ENCODE measurements around the gene ATP1A1. TPM values are rescaled to one million over a fixed set of nuclear protein-coding genes. Genes with fewer than 3 reads are reported as not detected.

Gene ATP1A1
- total and polyA plus RNA-seq, 2 donors (not counting 1 experiment from before 2014, with no cell fraction given), result 141 to 230 TPM

- no peak overlapping the region for H3K9ac ChIP-seq (ENCODE audit: insufficient read depth, low read length)
- no peaks in the 10 kb centered on the region for H3K4me1 ChIP-seq (ENCODE audit: control insufficient read depth, extremely low read depth, insufficient read depth, low read length)
- H3K4me2 ChIP-seq (ENCODE audit: extremely low read depth, insufficient read depth, low read length), result no peak overlapping the region
- DNase-seq (ENCODE audit: low read depth in 2 of 2), result no peak
- H2AFZ ChIP-seq (ENCODE audit: low read length), result no peak overlapping the region
- no peak overlapping the region for H3K27ac ChIP-seq (ENCODE audit: insufficient read depth, low read length)
- no peak for TF ChIP-seq EZH2 (IDR thresholded peaks at IDR 0.05; ENCODE audit: low read length, missing control alignments)
- TF ChIP-seq, protein P1, sequence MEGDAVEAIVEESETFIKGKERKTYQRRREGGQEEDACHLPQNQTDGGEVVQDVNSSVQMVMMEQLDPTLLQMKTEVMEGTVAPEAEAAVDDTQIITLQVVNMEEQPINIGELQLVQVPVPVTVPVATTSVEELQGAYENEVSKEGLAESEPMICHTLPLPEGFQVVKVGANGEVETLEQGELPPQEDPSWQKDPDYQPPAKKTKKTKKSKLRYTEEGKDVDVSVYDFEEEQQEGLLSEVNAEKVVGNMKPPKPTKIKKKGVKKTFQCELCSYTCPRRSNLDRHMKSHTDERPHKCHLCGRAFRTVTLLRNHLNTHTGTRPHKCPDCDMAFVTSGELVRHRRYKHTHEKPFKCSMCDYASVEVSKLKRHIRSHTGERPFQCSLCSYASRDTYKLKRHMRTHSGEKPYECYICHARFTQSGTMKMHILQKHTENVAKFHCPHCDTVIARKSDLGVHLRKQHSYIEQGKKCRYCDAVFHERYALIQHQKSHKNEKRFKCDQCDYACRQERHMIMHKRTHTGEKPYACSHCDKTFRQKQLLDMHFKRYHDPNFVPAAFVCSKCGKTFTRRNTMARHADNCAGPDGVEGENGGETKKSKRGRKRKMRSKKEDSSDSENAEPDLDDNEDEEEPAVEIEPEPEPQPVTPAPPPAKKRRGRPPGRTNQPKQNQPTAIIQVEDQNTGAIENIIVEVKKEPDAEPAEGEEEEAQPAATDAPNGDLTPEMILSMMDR (conservative IDR thresholded peaks at IDR 0.05 in 1 of 2, IDR thresholded peaks at IDR 0.05 in 1 of 2; ENCODE audit: low read depth in 1 of 2, low read length in 2 of 2), result no peak
- H4K20me1 ChIP-seq (ENCODE audit: control insufficient read depth, extremely low read depth, insufficient read depth, low read length), result no peaks in the 10 kb centered on the region
- no peaks in the 10 kb centered on the region for H3K27me3 ChIP-seq (ENCODE audit: control insufficient read depth, insufficient read depth, low read length)
- no peaks in the 10 kb centered on the region for H3K9me3 ChIP-seq (ENCODE audit: control insufficient read depth, insufficient read depth, low read depth, low read length)
- H3K4me3 ChIP-seq (replicated peaks in 1 of 4; ENCODE audit: control extremely low read depth in 1 of 4, insufficient read depth in 1 of 4, low read depth in 3 of 4, low read length in 4 of 4), result no peak overlapping the region
- no peaks in the 10 kb centered on the region for H3K79me2 ChIP-seq (ENCODE audit: control insufficient read depth, insufficient read depth, low read length)
- peaks cover 26% of the 10 kb centered on the region for H3K36me3 ChIP-seq (ENCODE audit: control insufficient read depth, insufficient read depth, low read length)
Observed at GRCh38 chr1:116403496-116404136, 30.6 kb downstream of the ATP1A1 start.

- Histone ChIP-seq H3K27me3 (ENCODE audit: control insufficient read depth, insufficient read depth, low read length) (no peaks in the 10 kb centered on the region), H2AFZ (ENCODE audit: low read length) (no peak overlapping the region), H3K27ac (ENCODE audit: insufficient read depth, low read length) (no peak overlapping the region), H3K4me3 (replicated peaks in 1 of 4; ENCODE audit: control extremely low read depth in 1 of 4, insufficient read depth in 1 of 4, low read depth in 3 of 4, low read length in 4 of 4) (no peak overlapping the region), H3K9ac (ENCODE audit: insufficient read depth, low read length) (no peak overlapping the region), H3K79me2 (ENCODE audit: control insufficient read depth, insufficient read depth, low read length) (no peaks in the 10 kb centered on the region), H4K20me1 (ENCODE audit: control insufficient read depth, extremely low read depth, insufficient read depth, low read length) (no peaks in the 10 kb centered on the region), H3K36me3 (ENCODE audit: control insufficient read depth, insufficient read depth, low read length) (peaks cover 23% of the 10 kb centered on the region), H3K4me2 (ENCODE audit: extremely low read depth, insufficient read depth, low read length) (no peak overlapping the region), H3K9me3 (ENCODE audit: control insufficient read depth, insufficient read depth, low read depth, low read length) (no peaks in the 10 kb centered on the region), H3K4me1 (ENCODE audit: control insufficient read depth, extremely low read depth, insufficient read depth, low read length) (no peaks in the 10 kb centered on the region)
- no peak for DNase-seq (ENCODE audit: low read depth in 2 of 2)
- TF ChIP-seq, protein P1 (conservative IDR thresholded peaks at IDR 0.05 in 1 of 2, IDR thresholded peaks at IDR 0.05 in 1 of 2; ENCODE audit: low read depth in 1 of 2, low read length in 2 of 2), result no peak
- TF ChIP-seq EZH2 (IDR thresholded peaks at IDR 0.05; ENCODE audit: low read length, missing control alignments), result no peak
Observed at GRCh38 chr1:116404699-116405098, 31.7 kb downstream of the ATP1A1 start.

DNA sequence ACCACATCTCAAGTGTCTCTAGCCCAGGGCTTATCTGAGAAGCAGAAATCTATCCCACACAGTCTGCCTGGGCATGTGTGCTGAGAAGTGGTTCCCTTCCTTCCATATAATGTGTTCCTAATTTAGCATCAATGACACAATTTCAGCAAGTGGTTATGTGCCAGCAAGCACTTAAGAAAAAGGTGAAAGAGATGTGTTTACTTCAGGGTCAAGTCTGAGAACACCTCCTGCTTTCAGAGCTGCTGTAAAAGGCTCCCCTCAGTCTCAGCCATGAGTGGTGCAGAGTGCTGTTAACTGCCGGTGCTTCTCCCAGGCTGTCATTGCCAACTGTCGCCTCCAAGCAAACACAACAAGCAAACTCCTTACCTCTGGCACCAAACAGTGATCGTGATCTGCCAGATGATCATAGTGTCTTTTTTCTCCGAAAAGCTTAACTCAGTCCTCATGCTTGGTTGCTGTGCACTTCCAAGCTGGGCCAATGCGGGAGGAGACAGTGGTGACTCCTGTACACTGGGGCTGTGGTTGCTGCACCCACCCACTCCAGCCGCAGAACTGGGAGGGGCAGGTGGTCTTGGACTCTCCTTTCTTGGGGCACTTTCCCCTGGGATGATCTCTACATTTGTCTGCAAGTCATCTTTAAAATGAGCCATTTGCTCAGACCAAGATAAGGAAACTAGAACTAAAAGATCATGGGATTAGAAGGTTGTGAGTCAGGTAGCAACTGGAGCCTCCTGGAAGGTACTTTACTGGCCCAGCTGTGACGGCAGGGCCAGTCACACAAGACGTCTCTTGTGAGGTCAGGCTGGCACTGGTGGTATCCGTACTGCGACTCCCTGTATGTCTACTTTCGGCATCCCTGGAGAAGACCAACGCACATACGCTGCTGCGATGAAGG is 32.4 kb downstream of the ATP1A1 start:
- DNase-seq (ENCODE audit: low read depth in 2 of 2), result no peak
- no peaks in the 10 kb centered on the region for H4K20me1 ChIP-seq (ENCODE audit: control insufficient read depth, extremely low read depth, insufficient read depth, low read length)
- peaks cover 21% of the 10 kb centered on the region for H3K36me3 ChIP-seq (ENCODE audit: control insufficient read depth, insufficient read depth, low read length)

More for the DNA sequence above, 32.4 kb downstream of the ATP1A1 start:
- Histone ChIP-seq H3K27ac (ENCODE audit: insufficient read depth, low read length) (no peak overlapping the region), H3K4me2 (ENCODE audit: extremely low read depth, insufficient read depth, low read length) (no peak overlapping the region), H3K4me3 (replicated peaks in 1 of 4; ENCODE audit: control extremely low read depth in 1 of 4, insufficient read depth in 1 of 4, low read depth in 3 of 4, low read length in 4 of 4) (no peak overlapping the region), H3K9ac (ENCODE audit: insufficient read depth, low read length) (no peak overlapping the region), H2AFZ (ENCODE audit: low read length) (no peak overlapping the region), H3K27me3 (ENCODE audit: control insufficient read depth, insufficient read depth, low read length) (no peaks in the 10 kb centered on the region), H3K4me1 (ENCODE audit: control insufficient read depth, extremely low read depth, insufficient read depth, low read length) (no peaks in the 10 kb centered on the region), H3K79me2 (ENCODE audit: control insufficient read depth, insufficient read depth, low read length) (no peaks in the 10 kb centered on the region), H3K9me3 (ENCODE audit: control insufficient read depth, insufficient read depth, low read depth, low read length) (no peaks in the 10 kb centered on the region)
- no peak for TF ChIP-seq EZH2 (IDR thresholded peaks at IDR 0.05; ENCODE audit: low read length, missing control alignments)
- TF ChIP-seq, protein P1 (conservative IDR thresholded peaks at IDR 0.05 in 1 of 2, IDR thresholded peaks at IDR 0.05 in 1 of 2; ENCODE audit: low read depth in 1 of 2, low read length in 2 of 2), result no peak
